ENCODE data around the gene APLNR. TPM values are rescaled to one million over a fixed set of nuclear protein-coding genes. Genes with fewer than 3 reads are reported as not detected.

The APLNR gene
- total and polyA plus RNA-seq, 2 of the 8 experiments (the other 6 are each of a cell fraction or from before 2014, with no cell fraction given) = 0.80 TPM; not detected in 1

DNA sequence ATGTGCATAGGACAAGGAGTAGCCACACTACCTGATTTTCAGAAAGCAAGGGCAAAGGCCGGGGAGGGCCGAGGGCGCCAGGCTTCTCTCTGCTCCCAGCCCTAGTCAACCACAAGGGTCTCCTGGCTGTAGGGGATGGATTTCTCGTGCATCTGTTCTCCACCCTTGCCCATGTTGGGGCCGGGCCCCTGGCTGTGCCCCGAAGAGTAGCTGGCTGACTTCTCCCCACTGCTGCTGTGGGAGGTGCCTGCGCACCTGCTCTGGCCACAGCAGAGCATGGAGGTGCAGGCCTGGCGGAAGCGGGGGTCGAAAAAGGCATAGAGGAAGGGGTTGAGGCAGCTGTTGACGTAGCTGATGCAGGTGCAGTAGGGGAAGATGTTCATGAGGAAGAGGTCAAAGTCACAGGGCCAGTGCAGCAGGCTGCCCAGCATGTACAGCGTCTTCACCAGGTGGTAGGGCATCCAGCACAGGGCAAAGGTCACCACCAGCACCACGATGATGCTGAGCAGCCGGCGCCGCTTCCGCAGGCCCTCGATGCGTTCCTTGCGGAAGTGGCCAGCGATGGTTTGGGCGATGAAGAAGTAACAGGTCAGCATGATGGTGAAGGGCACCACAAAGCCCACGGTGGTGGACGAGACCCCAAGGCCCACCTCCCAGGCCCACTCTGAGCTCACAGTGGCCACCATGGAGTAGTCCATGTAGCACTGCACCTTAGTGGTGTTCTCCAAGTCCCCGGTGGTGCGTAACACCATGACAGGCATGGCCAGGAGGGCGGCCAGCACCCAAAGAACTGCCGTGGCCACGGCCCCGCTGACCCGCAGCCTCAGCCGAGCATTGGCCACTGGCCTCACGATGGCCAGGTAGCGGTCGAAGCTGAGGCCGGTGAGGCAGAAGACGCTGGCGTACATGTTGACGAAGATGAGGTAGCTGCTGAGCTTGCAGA is 1.0 kb downstream of the APLNR start:
- POLR2A ChIA-PET (ENCODE audit: partially characterized antibody) = interaction anchor here (1.3 kb wide), 1 partner anchor 10 kb away, joined by 4 read pairs; no protein-coding TSS in a partner anchor
- no peak overlapping the region for H3K4me2 ChIP-seq (ENCODE audit: insufficient read depth in 1 of 2, low read depth in 2 of 2, low read length in 2 of 2)
- no peaks in the 10 kb centered on the region for H4K20me1 ChIP-seq (replicated peaks in 1 of 2; ENCODE audit: control insufficient read depth in 1 of 2, insufficient read depth in 2 of 2, low read length in 2 of 2)
- no peak for DNase-seq (ENCODE audit: low read depth in 1 of 2, low spot score in 2 of 2)
- no peak overlapping the region for H3K4ac ChIP-seq (replicated peaks; ENCODE audit: insufficient read length, low read depth, low read length)
- no peak overlapping the region for H4K8ac ChIP-seq (ENCODE audit: extremely low read depth, insufficient read depth, low read length)
- H3K79me2 ChIP-seq (ENCODE audit: control insufficient read depth in 1 of 2, insufficient read depth in 2 of 2, low read length in 2 of 2) = no peaks in the 10 kb centered on the region
- no peaks in the 10 kb centered on the region for H3K36me3 ChIP-seq (ENCODE audit: control insufficient read depth in 2 of 4, insufficient read depth in 4 of 4, low read length in 3 of 4)
- H3K79me1 ChIP-seq (ENCODE audit: low read depth, low read length) = no peaks in the 10 kb centered on the region
- H3K23me2 ChIP-seq (ENCODE audit: low read depth, low read length) = peaks cover 2% of the 10 kb centered on the region; the same call in 1 of the 2 replicates
- peak overlapping the region; percentile 29; the same call in 1 of the 2 replicates for H2BK15ac ChIP-seq (ENCODE audit: low read length)
- H2BK20ac ChIP-seq (ENCODE audit: low read length) = 0 out of 2 replicates have a peak overlapping the region, but pooled peaks have one; percentile 21
- CTCF ChIA-PET (ENCODE audit: partially characterized antibody) = interaction anchor here (0.6 to 33.7 kb wide), 3 partner anchors 14 to 340 kb away, joined by 4 to 942 read pairs (median 47); no protein-coding TSS in a partner anchor
- 0 out of 2 replicates have a peak overlapping the region, but pooled peaks have one; percentile 67 for H2AK5ac ChIP-seq (ENCODE audit: low read depth, low read length)
- no peak overlapping the region for H4K5ac ChIP-seq (ENCODE audit: insufficient read length, low read depth, low read length)
- no peak overlapping the region for H2BK120ac ChIP-seq (replicated peaks; ENCODE audit: low read depth, low read length)
- H3K9ac ChIP-seq (replicated peaks in 1 of 4; ENCODE audit: extremely low read depth in 1 of 4, low read depth in 3 of 4, low read length in 3 of 4) = no peak overlapping the region
- peak overlapping the region; percentile 43; the same call in 1 of the 2 replicates for H2BK12ac ChIP-seq (ENCODE audit: low read depth, low read length)
- no peak overlapping the region for H3K27ac ChIP-seq (ENCODE audit: low read depth, low read length)
- peak overlapping the region; percentile 26; the same call in 1 of the 2 replicates for H2BK5ac ChIP-seq (ENCODE audit: low read depth, low read length)
- no peak overlapping the region for H3K18ac ChIP-seq (ENCODE audit: extremely low read depth, low read length)
- H3K4me3 ChIP-seq (ENCODE audit: extremely low read depth in 1 of 4, insufficient read depth in 2 of 4, low read depth in 3 of 4, low read length in 4 of 4) = no peak overlapping the region
- no peak overlapping the region for H2AFZ ChIP-seq (ENCODE audit: low read length)
- peaks cover 0 to 4% (median 1%) of the 10 kb centered on the region in 4 experiments; a peak in 4 of 7 replicates for H3K4me1 ChIP-seq (replicated peaks in 1 of 4; ENCODE audit: control insufficient read depth in 3 of 4, insufficient read depth in 4 of 4, low read length in 3 of 4)
- no peaks in the 10 kb centered on the region for H3K9me3 ChIP-seq (ENCODE audit: insufficient read depth in 2 of 2, low read depth in 1 of 2, low read length in 1 of 2)
- no peak for FAIRE-seq
- H3K23ac ChIP-seq (ENCODE audit: insufficient read length) = no peak overlapping the region
- no peak overlapping the region for H4K91ac ChIP-seq (replicated peaks; ENCODE audit: insufficient read length, low read length)
- H3K14ac ChIP-seq (ENCODE audit: insufficient read length) = no peak overlapping the region
- H3K27me3 ChIP-seq (replicated peaks in 1 of 4; ENCODE audit: control insufficient read depth in 3 of 4, extremely low read depth in 1 of 4, insufficient read depth in 3 of 4, low read length in 3 of 4) = no peaks in the 10 kb centered on the region; a peak in 2 of 7 replicates
- no peak overlapping the region for H3K56ac ChIP-seq (replicated peaks; ENCODE audit: insufficient read length, low read depth, low read length)
- WGBS, 2 experiments (ENCODE audit: extremely low coverage in 1 of 2, insufficient coverage in 1 of 2, insufficient read length in 1 of 2, insufficient replicate concordance in 2 of 2, low coverage in 1 of 2, low lambda C conversion rate in 2 of 2, missing lambda C conversion rate in 1 of 2) = 88% methylated on average over 38 of the region's 39 CpGs; no CpG with 5 or more reads in 1 of the 2 experiments
- TF ChIP-seq SP4 (IDR thresholded peaks at IDR 0.05; ENCODE audit: low read length) = no peak
- no peak for TF ChIP-seq CTBP2 (IDR thresholded peaks at IDR 0.05; ENCODE audit: borderline replicate concordance, insufficient read depth, insufficient read length, low read length)
- TF ChIP-seq CHD2 (IDR thresholded peaks at IDR 0.05; ENCODE audit: low read length) = no peak
- no peak for TF ChIP-seq CEBPB (IDR thresholded peaks at IDR 0.05; ENCODE audit: low read depth, low read length)
- TF ChIP-seq RBBP5 (IDR thresholded peaks at IDR 0.05; ENCODE audit: borderline replicate concordance, low read depth, low read length) = no peak
- no peak for TF ChIP-seq KDM5A (IDR thresholded peaks at IDR 0.05; ENCODE audit: low read length)
- TF ChIP-seq, protein P1, sequence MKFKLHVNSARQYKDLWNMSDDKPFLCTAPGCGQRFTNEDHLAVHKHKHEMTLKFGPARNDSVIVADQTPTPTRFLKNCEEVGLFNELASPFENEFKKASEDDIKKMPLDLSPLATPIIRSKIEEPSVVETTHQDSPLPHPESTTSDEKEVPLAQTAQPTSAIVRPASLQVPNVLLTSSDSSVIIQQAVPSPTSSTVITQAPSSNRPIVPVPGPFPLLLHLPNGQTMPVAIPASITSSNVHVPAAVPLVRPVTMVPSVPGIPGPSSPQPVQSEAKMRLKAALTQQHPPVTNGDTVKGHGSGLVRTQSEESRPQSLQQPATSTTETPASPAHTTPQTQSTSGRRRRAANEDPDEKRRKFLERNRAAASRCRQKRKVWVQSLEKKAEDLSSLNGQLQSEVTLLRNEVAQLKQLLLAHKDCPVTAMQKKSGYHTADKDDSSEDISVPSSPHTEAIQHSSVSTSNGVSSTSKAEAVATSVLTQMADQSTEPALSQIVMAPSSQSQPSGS (IDR thresholded peaks at IDR 0.05; ENCODE audit: low read length) = no peak
- no peak for TF ChIP-seq HDAC6 (IDR thresholded peaks at IDR 0.05; ENCODE audit: low read depth, low read length)
- TF ChIP-seq CREB1 (IDR thresholded peaks at IDR 0.05) = no peak
- no peak for TF ChIP-seq GABPA (IDR thresholded peaks at IDR 0.05; ENCODE audit: borderline replicate concordance, insufficient read depth, low read length)
